Right lobe of liver (tissue), 4 donors: ENCODE measurements around the gene RIPK1.

Experiments used
- CTCF ChIP-seq, 4 donors: fragments of 200-600 bp in 3 of 4; fragments of 450-650 bp in 1 of 4; IDR thresholded peaks; one replicate each; pipeline versions ENCODE4 v1.5.1 to v1.8.0; 2016 to 2022; ENCODE audit warnings: antibody characterized with exemption in 4 of 4, mild to moderate bottlenecking in 2 of 4
- POLR2A ChIP-seq: fragments of 450-650 bp; IDR thresholded peaks from one replicate; pipeline ENCODE4 v1.6.1; 2017; ENCODE audit warnings: antibody characterized with exemption, mild to moderate bottlenecking
- donor health status: DM: no; HTN: no; CAD: no.
- donor health status: DM: no; HTN: no; CAD: no.
- donor health status: DM: no; HTN: yes; CAD: no.

- TF ChIP-seq CTCF (IDR thresholded peaks at IDR 0.05) (no peak), POLR2A (no peak)
These were observed 5.1 kb downstream of the RIPK1 start for GRCh38 chr6:3073382-3073781.
